K562 (cell line): ENCODE results near the gene SLC26A6. TPM values are rescaled to one million over a fixed set of nuclear protein-coding genes. Genes with fewer than 3 reads are reported as not detected.
A peak's percentile ranks its signal among the peaks of the same experiment; 100 is the strongest.

Experiments used
- CBX8 ChIP-seq: fragments of 200-600 bp; sonication (generic); IDR thresholded peaks from 2 replicates; pipeline ENCODE4 v1.6.1; 2012; ENCODE audit warnings: borderline replicate concordance, mixed run types, low read depth, mild to moderate bottlenecking, moderate library complexity, mixed read lengths, low read length, control low read depth, inconsistent platforms; ENCODE audit not compliant: poor library complexity, severe bottlenecking; ENCODE audit errors: extremely low read depth
- HDAC1 ChIP-seq, 2 experiments: fragments of 450-650 bp; IDR thresholded peaks; 2 replicates each; pipeline ENCODE4 v1.6.1; 2016 to 2017; ENCODE audit warnings: inconsistent platforms in 1 of 2, mild to moderate bottlenecking in 1 of 2, moderate library complexity in 1 of 2
- HDAC2 ChIP-seq: fragments of 450-650 bp; IDR thresholded peaks from 2 replicates; pipeline ENCODE4 v1.6.1; 2016; ENCODE audit warnings: mild to moderate bottlenecking
- HNRNPK ChIP-seq: fragments of 200-400 bp; formaldehyde crosslinking; IDR thresholded peaks from one replicate; pipeline ENCODE4 v1.6.1; 2018; ENCODE audit warnings: mild to moderate bottlenecking, low read depth, low read length; ENCODE audit not compliant: poor library complexity, severe bottlenecking
- MCM7 ChIP-seq, 2 experiments: fragments of 450-650 bp; IDR thresholded peaks; 2 replicates each; pipeline ENCODE4 v1.6.1; 2016 to 2018
- NBN ChIP-seq: fragments of 450-650 bp; IDR thresholded peaks from 2 replicates; pipeline ENCODE4 v1.6.1; 2016; ENCODE audit warnings: low read depth, mild to moderate bottlenecking
- NONO ChIP-seq, 2 experiments: fragments of 200-400 bp in 1 of 2; fragments of 450-650 bp in 1 of 2; formaldehyde crosslinking in 1 of 2; IDR thresholded peaks; 2 replicates each; pipeline ENCODE4 v1.6.1; 2017; ENCODE audit warnings: low read depth in 2 of 2, mild to moderate bottlenecking in 2 of 2, moderate library complexity in 2 of 2, low read length in 1 of 2
- PYGO2 ChIP-seq: fragments of 450-650 bp; IDR thresholded peaks from 2 replicates; pipeline ENCODE4 v1.6.1; 2016; ENCODE audit warnings: mild to moderate bottlenecking, missing genetic modification characterization, moderate library complexity, missing compliant biosample characterization
- RBM34 ChIP-seq: fragments of 200-400 bp; formaldehyde crosslinking; IDR thresholded peaks from 2 replicates; pipeline ENCODE4 v1.6.1; 2018; ENCODE audit warnings: low read length, borderline replicate concordance; ENCODE audit not compliant: insufficient read depth
- TRIM24 ChIP-seq, 2 experiments: fragments of 450-650 bp; IDR thresholded peaks; 2 replicates each; pipeline ENCODE4 v1.6.1; 2016
- ZBED1 ChIP-seq: IDR thresholded peaks from 2 replicates; pipeline ENCODE4 v1.6.1; 2014
- ZKSCAN8 ChIP-seq: fragments of 200-800 bp; sonication (Bioruptor generic); IDR thresholded peaks from 2 replicates; pipeline ENCODE4 v1.6.1; 2016; ENCODE audit warnings: missing genetic modification characterization, missing compliant biosample characterization
- ZNF444 ChIP-seq: fragments of 250-450 bp; sonication (Bioruptor Pico); IDR thresholded peaks from 2 replicates; pipeline ENCODE4 v1.4.0; 2020; ENCODE audit warnings: mild to moderate bottlenecking, moderate library complexity
- ZNF696 ChIP-seq: fragments of 250-450 bp; sonication (Bioruptor Pico); conservative IDR thresholded peaks from 2 replicates; pipeline ENCODE4 v1.4.0; 2020; ENCODE audit warnings: mild to moderate bottlenecking, moderate library complexity
- polyA plus RNA-seq, 8 experiments: library from polyadenylated mRNA; depleted of rRNA in 4 of 8; stranded (reverse) in 5 of 8; unstranded in 3 of 8; fragments of >200 nt; fragmentation: Nextera tagmentation in 2 of 8; fragmentation: Illumina TruSeq in 1 of 8; extraction: Ambion mirVana in 2 of 8; extraction: Trizol in 1 of 8; gene quantifications; 2 replicates each; pipeline versions ENCODE4 v1.2.1 to v1.2.3, GENCODE V29; 2011 to 2014; ENCODE audit warnings: inconsistent platforms in 1 of 8, missing spikeins in 1 of 8
- total RNA-seq, 7 experiments: library from RNA; depleted of rRNA in 6 of 7; stranded (reverse); fragments of >200 nt in 6 of 7; fragmentation: Illumina TruSeq in 2 of 7; extraction: Trizol in 2 of 7; gene quantifications; 2 replicates each; pipeline versions ENCODE4 v1.2.1 to v1.2.3, GENCODE V29; 2011 to 2021; ENCODE audit warnings: low replicate concordance in 1 of 7
- TF ChIP-seq, protein P1 (sequence below): fragments of 450-650 bp; IDR thresholded peaks from 2 replicates; pipeline ENCODE4 v1.6.1; 2017; ENCODE audit warnings: antibody characterized with exemption, mild to moderate bottlenecking
- TF ChIP-seq, protein P2 (sequence below): sonication (generic); formaldehyde crosslinking; IDR thresholded peaks from 2 replicates; pipeline ENCODE4 v1.5.0; 2020; ENCODE audit warnings: missing genetic modification reagents
- TF ChIP-seq, protein P3 (sequence below): fragments of 250-450 bp; sonication (Bioruptor Pico); IDR thresholded peaks from 2 replicates; pipeline ENCODE4 v1.5.0; 2021
- TF ChIP-seq, protein P4 (sequence below): sonication (generic); formaldehyde crosslinking; IDR thresholded peaks from 2 replicates; pipeline ENCODE4 v1.8.1; 2023; ENCODE audit warnings: mild to moderate bottlenecking, missing genetic modification reagents, moderate library complexity
- TF ChIP-seq, protein P5 (sequence below): sonication (generic); formaldehyde crosslinking; IDR thresholded peaks from 2 replicates; pipeline ENCODE4 v1.8.1; 2023; ENCODE audit warnings: mild to moderate bottlenecking, missing genetic modification reagents

SLC26A6 gene
- total and polyA plus RNA-seq, 9 of the 15 experiments (the other 6 are each of a cell fraction or from before 2014, with no cell fraction given), result 2.1 to 27.2 (median 14.8) TPM

DNA sequence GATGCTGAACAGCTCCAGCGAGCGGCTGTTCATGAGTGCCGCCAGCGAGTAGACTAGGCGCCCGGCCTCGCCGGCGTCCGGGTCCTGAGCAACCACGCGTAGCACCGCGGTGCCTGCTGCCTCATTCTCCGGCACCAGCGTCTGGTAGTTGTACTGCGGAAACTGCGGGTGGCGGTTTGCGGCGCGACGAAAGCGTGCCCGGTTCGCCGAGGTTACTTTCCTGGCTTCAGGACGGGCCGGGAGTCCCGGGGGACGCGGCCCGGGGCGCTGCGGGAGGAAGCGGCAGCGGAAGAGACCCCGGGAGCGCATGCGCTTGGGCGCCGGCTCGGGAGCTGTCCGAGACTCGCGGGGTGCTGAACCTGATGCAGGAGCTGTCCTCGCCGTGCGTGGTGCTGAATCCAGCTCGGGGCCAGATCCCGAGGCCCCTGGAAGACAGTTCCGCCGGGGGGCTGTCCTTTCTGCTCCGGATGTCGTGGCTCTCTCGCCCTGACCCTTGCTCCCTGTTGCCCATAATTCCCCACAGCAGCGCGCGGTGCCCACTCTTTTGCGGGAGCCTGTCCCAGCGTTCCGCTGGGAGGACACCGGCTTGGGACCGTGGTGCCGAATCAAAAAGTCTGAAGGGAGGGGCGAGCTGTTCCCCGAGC is 26.4 kb upstream of the SLC26A6 start (continued):
- TF ChIP-seq, protein P1, sequence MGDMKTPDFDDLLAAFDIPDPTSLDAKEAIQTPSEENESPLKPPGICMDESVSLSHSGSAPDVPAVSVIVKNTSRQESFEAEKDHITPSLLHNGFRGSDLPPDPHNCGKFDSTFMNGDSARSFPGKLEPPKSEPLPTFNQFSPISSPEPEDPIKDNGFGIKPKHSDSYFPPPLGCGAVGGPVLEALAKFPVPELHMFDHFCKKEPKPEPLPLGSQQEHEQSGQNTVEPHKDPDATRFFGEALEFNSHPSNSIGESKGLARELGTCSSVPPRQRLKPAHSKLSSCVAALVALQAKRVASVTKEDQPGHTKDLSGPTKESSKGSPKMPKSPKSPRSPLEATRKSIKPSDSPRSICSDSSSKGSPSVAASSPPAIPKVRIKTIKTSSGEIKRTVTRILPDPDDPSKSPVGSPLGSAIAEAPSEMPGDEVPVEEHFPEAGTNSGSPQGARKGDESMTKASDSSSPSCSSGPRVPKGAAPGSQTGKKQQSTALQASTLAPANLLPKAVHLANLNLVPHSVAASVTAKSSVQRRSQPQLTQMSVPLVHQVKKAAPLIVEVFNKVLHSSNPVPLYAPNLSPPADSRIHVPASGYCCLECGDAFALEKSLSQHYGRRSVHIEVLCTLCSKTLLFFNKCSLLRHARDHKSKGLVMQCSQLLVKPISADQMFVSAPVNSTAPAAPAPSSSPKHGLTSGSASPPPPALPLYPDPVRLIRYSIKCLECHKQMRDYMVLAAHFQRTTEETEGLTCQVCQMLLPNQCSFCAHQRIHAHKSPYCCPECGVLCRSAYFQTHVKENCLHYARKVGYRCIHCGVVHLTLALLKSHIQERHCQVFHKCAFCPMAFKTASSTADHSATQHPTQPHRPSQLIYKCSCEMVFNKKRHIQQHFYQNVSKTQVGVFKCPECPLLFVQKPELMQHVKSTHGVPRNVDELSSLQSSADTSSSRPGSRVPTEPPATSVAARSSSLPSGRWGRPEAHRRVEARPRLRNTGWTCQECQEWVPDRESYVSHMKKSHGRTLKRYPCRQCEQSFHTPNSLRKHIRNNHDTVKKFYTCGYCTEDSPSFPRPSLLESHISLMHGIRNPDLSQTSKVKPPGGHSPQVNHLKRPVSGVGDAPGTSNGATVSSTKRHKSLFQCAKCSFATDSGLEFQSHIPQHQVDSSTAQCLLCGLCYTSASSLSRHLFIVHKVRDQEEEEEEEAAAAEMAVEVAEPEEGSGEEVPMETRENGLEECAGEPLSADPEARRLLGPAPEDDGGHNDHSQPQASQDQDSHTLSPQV, result no peak
- TF ChIP-seq ZNF444 (CRISPR knock-in tag), result no peak
- TF ChIP-seq ZNF696, result no peak
- peak; percentile 91 for TF ChIP-seq HDAC2
- 0 out of 4 replicates have a peak, but pooled peaks of 1 of the 2 experiments have one; percentile 16 for TF ChIP-seq TRIM24 (IDR thresholded peaks at IDR 0.05)
- TF ChIP-seq HNRNPK, result no peak
- no peak for TF ChIP-seq NONO (IDR thresholded peaks at IDR 0.05; ENCODE audit: low read depth in 2 of 2, low read length in 1 of 2)
- TF ChIP-seq NBN, result no peak
- TF ChIP-seq, protein P2, sequence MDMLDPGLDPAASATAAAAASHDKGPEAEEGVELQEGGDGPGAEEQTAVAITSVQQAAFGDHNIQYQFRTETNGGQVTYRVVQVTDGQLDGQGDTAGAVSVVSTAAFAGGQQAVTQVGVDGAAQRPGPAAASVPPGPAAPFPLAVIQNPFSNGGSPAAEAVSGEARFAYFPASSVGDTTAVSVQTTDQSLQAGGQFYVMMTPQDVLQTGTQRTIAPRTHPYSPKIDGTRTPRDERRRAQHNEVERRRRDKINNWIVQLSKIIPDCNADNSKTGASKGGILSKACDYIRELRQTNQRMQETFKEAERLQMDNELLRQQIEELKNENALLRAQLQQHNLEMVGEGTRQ, result peak; percentile 83
- TF ChIP-seq, protein P3, sequence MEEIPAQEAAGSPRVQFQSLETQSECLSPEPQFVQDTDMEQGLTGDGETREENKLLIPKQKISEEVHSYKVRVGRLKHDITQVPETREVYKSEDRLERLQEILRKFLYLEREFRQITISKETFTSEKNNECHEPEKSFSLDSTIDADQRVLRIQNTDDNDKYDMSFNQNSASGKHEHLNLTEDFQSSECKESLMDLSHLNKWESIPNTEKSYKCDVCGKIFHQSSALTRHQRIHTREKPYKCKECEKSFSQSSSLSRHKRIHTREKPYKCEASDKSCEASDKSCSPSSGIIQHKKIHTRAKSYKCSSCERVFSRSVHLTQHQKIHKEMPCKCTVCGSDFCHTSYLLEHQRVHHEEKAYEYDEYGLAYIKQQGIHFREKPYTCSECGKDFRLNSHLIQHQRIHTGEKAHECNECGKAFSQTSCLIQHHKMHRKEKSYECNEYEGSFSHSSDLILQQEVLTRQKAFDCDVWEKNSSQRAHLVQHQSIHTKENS (CRISPR knock-in tag), result no peak
- TF ChIP-seq RBM34, result no peak
- TF ChIP-seq, protein P4, sequence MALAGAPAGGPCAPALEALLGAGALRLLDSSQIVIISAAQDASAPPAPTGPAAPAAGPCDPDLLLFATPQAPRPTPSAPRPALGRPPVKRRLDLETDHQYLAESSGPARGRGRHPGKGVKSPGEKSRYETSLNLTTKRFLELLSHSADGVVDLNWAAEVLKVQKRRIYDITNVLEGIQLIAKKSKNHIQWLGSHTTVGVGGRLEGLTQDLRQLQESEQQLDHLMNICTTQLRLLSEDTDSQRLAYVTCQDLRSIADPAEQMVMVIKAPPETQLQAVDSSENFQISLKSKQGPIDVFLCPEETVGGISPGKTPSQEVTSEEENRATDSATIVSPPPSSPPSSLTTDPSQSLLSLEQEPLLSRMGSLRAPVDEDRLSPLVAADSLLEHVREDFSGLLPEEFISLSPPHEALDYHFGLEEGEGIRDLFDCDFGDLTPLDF (CRISPR knock-in tag), result no peak; the same call in 1 of the 2 replicates
- TF ChIP-seq PYGO2 (tag), result no peak
- TF ChIP-seq CBX8, result no peak
- TF ChIP-seq HDAC1 (IDR thresholded peaks at IDR 0.05), result peak in 1 of 2 experiments; percentile 97; a peak in 2 of 4 replicates
- TF ChIP-seq MCM7 (IDR thresholded peaks at IDR 0.05), result no peak
- no peak for TF ChIP-seq ZBED1
- TF ChIP-seq, protein P5, sequence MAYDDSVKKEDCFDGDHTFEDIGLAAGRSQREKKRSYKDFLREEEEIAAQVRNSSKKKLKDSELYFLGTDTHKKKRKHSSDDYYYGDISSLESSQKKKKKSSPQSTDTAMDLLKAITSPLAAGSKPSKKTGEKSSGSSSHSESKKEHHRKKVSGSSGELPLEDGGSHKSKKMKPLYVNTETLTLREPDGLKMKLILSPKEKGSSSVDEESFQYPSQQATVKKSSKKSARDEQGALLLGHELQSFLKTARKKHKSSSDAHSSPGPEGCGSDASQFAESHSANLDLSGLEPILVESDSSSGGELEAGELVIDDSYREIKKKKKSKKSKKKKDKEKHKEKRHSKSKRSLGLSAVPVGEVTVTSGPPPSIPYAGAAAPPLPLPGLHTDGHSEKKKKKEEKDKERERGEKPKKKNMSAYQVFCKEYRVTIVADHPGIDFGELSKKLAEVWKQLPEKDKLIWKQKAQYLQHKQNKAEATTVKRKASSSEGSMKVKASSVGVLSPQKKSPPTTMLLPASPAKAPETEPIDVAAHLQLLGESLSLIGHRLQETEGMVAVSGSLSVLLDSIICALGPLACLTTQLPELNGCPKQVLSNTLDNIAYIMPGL (CRISPR knock-in tag), result peak; percentile 99
- no peak for TF ChIP-seq ZKSCAN8 (CRISPR knock-in tag)
